ENCODE data around the gene KIAA1614. TPM values are rescaled to one million over a fixed set of nuclear protein-coding genes. Genes with fewer than 3 reads are reported as not detected.

KIAA1614 gene
- total RNA-seq, 4 donors from 2014 or later: 6.3 to 13.9 (median 10.1) TPM

GRCh38 chr1:180954801-180955165 lies 42.1 kb downstream of the KIAA1614 start:
- no peak for TF ChIP-seq CTCF (IDR thresholded peaks at IDR 0.05; ENCODE audit: low read depth)

GRCh38 chr1:180956028-180956640 lies 43.4 kb downstream of the KIAA1614 start:
- TF ChIP-seq CTCF (IDR thresholded peaks at IDR 0.05; ENCODE audit: low read depth): no peak

GRCh38 chr1:180961622-180962021 lies 48.9 kb downstream of the KIAA1614 start:
- TF ChIP-seq CTCF (IDR thresholded peaks at IDR 0.05; ENCODE audit: low read depth): no peak

DNA sequence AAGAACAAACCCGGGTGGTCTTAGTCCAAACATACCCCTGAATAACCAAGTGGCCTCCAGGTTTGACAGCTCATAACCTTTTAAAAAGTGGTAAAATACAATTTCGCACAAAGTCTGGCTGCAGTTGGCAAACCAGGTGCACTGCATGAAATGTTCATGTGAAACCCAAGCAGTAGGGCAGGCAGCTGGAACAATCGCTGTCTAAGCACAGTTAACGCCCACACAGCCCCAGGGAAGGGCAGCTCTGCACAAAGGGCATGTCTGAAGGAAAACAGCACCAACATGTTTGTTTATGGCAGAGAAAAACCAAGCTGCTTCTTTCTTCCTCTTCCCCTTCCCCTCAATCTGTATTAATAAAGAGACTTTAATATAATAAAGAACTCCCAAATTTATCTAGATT lies 49.5 kb downstream of the KIAA1614 start:
- no peak for TF ChIP-seq CTCF (IDR thresholded peaks at IDR 0.05; ENCODE audit: low read depth)

GRCh38 chr1:180964056-180964455 lies 51.4 kb downstream of the KIAA1614 start:
- TF ChIP-seq CTCF (IDR thresholded peaks at IDR 0.05; ENCODE audit: low read depth): no peak

DNA sequence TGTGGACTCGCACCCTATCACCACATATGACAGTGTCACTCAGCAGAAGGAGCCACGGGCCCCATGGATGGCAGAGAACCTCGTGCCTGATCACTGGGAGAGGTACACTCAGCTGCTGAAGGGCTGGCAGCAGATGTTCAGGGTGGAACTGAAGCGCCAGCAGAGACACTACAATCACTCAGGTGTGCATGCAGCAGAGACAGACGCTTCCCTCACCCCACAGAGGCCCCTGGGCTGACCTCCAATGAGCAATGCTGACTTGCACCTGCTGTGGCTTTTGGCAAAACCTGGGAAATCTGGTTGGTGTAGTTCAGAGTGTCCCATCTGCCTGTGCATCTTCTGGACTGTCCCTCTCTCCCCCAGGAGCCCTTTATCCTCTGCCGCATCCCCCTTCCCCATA lies 51.9 kb downstream of the KIAA1614 start:
- TF ChIP-seq CTCF (IDR thresholded peaks at IDR 0.05; ENCODE audit: low read depth): no peak

DNA sequence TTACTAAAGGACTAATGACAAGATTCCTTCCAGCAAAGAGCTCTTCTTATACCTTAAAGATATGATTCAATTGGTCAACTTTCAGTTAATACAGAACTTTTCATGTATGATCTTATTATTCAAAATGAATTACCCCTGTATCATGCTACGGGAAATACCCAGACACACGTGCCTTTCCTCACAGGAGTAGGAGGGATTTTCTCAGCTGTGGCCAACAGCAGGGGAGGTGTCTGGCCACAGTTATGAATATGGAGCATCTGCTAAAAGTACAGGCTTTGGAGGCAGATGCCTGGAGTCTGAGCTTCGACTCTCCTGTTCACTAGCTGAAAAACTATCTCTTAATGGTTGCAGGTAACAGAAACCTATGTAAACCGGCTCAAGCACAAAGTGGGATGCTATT lies 53.6 kb downstream of the KIAA1614 start:
- TF ChIP-seq CTCF (IDR thresholded peaks at IDR 0.05; ENCODE audit: low read depth): no peak

Data from subcutaneous adipose tissue (tissue), 4 donors.